DOHH2 (cell line): ENCODE measurements around the gene WIPF2.

Source experiments
- H3F3A ChIP-seq: fragments of 200-600 bp; sonication (generic), shearing (Covaris generic); 2 replicates; pipeline ENCODE4 v1.6.0; 2016; ENCODE audit warnings: antibody characterized with exemption, mild to moderate bottlenecking; ENCODE audit not compliant: control insufficient read depth, insufficient read depth
- H3K27ac ChIP-seq: fragments of 200-600 bp; sonication (generic); 2 replicates; pipeline ENCODE4 v1.5.1; 2014; ENCODE audit warnings: low read depth, mild to moderate bottlenecking, low read length, moderate library complexity
- H3K27me3 ChIP-seq: fragments of 200-600 bp; sonication (generic); 2 replicates; pipeline ENCODE4 v1.6.1; 2014; ENCODE audit warnings: mild to moderate bottlenecking, low read length, mixed read lengths; ENCODE audit not compliant: control insufficient read depth
- H3K36me3 ChIP-seq: fragments of 200-600 bp; sonication (generic); 2 replicates; pipeline ENCODE4 v1.6.1; 2014; ENCODE audit warnings: mild to moderate bottlenecking, low read length, moderate library complexity, mixed read lengths; ENCODE audit not compliant: control insufficient read depth
- H3K4me1 ChIP-seq: fragments of 200-600 bp; sonication (generic); 2 replicates; pipeline ENCODE4 v1.6.1; 2014; ENCODE audit warnings: mild to moderate bottlenecking, low read length, mixed read lengths; ENCODE audit not compliant: control insufficient read depth
- H3K4me2 ChIP-seq: fragments of 200-600 bp; sonication (generic); 2 replicates; pipeline ENCODE4 v1.6.0; 2014; ENCODE audit warnings: mild to moderate bottlenecking, low read length, moderate library complexity
- H3K4me3 ChIP-seq: fragments of 200-600 bp; sonication (generic); 2 replicates; pipeline ENCODE4 v1.5.1; 2014; ENCODE audit warnings: mild to moderate bottlenecking, low read length, mixed read lengths
- H3K79me2 ChIP-seq: fragments of 200-600 bp; sonication (generic); 2 replicates; pipeline ENCODE4 v1.6.1; 2014; ENCODE audit warnings: mild to moderate bottlenecking, low read length, mixed read lengths; ENCODE audit not compliant: control insufficient read depth
- H3K9me2 ChIP-seq: fragments of 200-600 bp; sonication (generic); replicated peaks from 2 replicates; pipeline ENCODE4 v1.6.1; 2014; ENCODE audit warnings: mild to moderate bottlenecking, low read length, mixed read lengths; ENCODE audit not compliant: control insufficient read depth
- H3K9me3 ChIP-seq: fragments of 200-600 bp; sonication (generic); 2 replicates; pipeline ENCODE4 v1.6.1; 2014; ENCODE audit warnings: antibody characterized with exemption, low read length, mixed read lengths; ENCODE audit not compliant: control insufficient read depth, insufficient read depth
- H4K20me1 ChIP-seq: fragments of 200-600 bp; sonication (generic); 2 replicates; pipeline ENCODE4 v1.6.0; 2014; ENCODE audit warnings: low read depth, mild to moderate bottlenecking, antibody characterized with exemption, low read length, moderate library complexity; ENCODE audit not compliant: control insufficient read depth, insufficient read depth
- EZH2phosphoT487 ChIP-seq: fragments of 200-600 bp; sonication (generic); IDR thresholded peaks from 2 replicates; pipeline ENCODE4 v1.6.1; 2017; ENCODE audit warnings: borderline replicate concordance, mild to moderate bottlenecking, antibody characterized with exemption, low read length, moderate library complexity, mixed read lengths
- TF ChIP-seq, protein P1 (sequence below): fragments of 200-600 bp; sonication (generic); IDR thresholded peaks from one replicate; pipeline ENCODE4 v1.5.1; 2014; ENCODE audit warnings: antibody characterized with exemption, mild to moderate bottlenecking, low read depth, low read length; ENCODE audit not compliant: poor library complexity, severe bottlenecking

WIPF2 gene

DNA sequence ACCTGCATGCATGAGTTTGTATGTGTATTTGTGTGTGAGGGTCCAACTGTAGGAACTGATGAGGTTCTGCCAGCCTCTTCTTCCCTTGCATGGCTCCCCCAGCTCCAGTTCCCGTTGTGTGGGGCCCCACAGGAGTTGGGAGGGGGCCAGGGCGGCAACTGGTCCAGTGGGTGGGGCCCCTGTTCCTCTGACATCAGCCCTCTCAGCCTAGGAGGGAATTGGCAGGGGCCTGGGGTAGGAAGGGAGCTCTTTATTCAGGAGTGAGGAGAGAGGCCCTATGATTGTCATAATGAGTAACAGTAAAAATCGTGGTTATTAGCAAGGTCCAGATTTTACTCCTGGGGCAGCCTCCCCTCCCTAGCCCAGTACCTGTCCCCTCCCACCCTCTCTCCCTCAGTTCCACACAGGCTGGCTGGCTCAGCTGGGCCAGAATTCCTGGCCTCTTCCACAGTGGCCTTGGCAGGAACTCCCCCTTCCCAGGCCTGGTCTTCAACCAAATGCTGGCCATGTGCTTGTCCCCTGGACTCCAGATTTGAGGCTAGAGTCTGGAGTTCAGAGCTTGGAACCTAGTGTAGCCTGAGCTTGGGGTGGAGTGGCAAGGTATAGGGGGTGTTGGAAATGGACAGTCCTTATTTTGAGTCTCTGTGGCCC lies 108.8 kb downstream of the WIPF2 start:
- Histone ChIP-seq H3K36me3 (peaks cover 14% of the 10 kb centered on the region), H3K9me2 (no peaks in the 10 kb centered on the region), H4K20me1 (peaks cover 35% of the 10 kb centered on the region), H3K4me3 (no peak overlapping the region), H3K4me1 (peaks cover 64% of the 10 kb centered on the region), H3K4me2 (no peak overlapping the region; the same call in 1 of the 2 replicates), H3K79me2 (peaks cover 70% of the 10 kb centered on the region), H3K27me3 (no peaks in the 10 kb centered on the region), H3K9me3 (no peaks in the 10 kb centered on the region), H3K27ac (no peak overlapping the region), H3F3A (no peaks in the 10 kb centered on the region)
- no peak for TF ChIP-seq EZH2phosphoT487
- TF ChIP-seq, protein P1, sequence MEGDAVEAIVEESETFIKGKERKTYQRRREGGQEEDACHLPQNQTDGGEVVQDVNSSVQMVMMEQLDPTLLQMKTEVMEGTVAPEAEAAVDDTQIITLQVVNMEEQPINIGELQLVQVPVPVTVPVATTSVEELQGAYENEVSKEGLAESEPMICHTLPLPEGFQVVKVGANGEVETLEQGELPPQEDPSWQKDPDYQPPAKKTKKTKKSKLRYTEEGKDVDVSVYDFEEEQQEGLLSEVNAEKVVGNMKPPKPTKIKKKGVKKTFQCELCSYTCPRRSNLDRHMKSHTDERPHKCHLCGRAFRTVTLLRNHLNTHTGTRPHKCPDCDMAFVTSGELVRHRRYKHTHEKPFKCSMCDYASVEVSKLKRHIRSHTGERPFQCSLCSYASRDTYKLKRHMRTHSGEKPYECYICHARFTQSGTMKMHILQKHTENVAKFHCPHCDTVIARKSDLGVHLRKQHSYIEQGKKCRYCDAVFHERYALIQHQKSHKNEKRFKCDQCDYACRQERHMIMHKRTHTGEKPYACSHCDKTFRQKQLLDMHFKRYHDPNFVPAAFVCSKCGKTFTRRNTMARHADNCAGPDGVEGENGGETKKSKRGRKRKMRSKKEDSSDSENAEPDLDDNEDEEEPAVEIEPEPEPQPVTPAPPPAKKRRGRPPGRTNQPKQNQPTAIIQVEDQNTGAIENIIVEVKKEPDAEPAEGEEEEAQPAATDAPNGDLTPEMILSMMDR = no peak

DNA sequence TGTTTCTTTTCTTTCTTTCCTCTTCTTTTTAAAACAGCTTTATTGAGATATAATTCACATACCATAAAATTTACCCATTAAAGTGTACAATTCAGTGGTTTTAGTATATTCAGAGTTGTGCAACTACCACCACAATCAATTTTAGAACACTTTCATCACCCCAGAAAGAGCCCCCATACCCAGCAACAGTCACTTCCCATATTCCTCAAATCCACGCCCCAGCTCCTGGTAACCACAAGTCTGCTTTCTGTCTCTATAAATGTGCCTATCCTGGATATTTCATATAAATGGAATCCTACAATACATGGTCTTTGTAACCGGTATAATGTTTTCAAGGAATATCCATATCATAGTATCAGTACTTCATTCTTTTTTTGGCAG lies 109.3 kb downstream of the WIPF2 start:
- Histone ChIP-seq H3K4me2 (no peak overlapping the region), H3F3A (no peaks in the 10 kb centered on the region), H3K36me3 (peaks cover 14% of the 10 kb centered on the region), H3K27ac (no peak overlapping the region), H3K4me3 (no peak overlapping the region), H4K20me1 (peaks cover 35% of the 10 kb centered on the region), H3K4me1 (peaks cover 59% of the 10 kb centered on the region), H3K27me3 (no peaks in the 10 kb centered on the region), H3K9me3 (no peaks in the 10 kb centered on the region), H3K9me2 (no peaks in the 10 kb centered on the region), H3K79me2 (peaks cover 65% of the 10 kb centered on the region)
- no peak for TF ChIP-seq EZH2phosphoT487
- TF ChIP-seq, protein P1 = no peak

DNA sequence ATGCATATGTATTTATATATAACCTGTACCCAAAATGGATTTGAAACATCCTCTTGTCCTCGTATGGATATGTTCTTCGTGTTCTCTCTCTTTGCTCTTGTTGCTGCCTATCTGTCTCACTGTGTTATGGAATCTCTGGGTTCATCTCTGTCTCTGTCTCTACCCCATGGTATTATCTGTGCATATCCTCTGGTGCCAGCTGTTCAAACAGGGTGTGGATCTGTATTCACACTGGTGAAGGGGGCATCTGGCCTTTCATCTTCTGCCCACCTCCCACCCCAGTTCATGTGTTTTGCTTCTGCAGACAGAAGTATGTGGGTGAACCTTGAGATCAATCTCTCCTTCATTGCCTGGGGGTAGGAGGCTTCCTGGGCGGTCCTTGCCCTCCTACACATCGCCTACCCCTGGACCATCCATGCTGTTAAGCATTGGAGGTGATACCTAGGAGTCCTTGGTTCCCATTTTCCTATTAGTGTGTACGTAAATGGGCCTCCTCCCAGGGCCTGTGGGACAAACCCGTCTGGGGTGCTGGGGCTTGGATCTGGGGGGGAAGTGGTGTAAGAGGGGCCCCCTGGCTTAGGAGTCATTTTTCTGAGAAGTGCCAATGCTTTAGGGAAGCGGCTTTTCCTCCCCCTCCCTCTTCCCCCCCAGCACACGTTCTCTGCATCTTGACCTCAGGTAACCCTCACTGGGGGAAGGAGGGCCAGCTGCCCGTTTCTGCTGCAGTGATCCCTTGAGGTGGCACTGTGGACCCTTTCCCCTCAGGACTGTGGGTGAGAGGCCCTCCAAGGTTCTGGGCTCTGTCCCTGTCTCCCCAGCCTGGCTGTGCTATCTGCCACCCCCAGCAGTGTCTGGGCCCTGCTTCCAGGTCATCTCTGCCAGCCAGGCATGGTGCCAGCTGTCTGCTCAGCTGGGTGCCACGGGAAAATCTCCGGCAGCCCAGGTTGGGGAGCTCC lies 111.0 kb downstream of the WIPF2 start:
- peaks cover 52% of the 10 kb centered on the region for H3K79me2 ChIP-seq
- H3K27ac ChIP-seq = no peak overlapping the region
- H3K4me3 ChIP-seq = no peak overlapping the region
- H3K27me3 ChIP-seq = no peaks in the 10 kb centered on the region
- no peaks in the 10 kb centered on the region for H3K9me3 ChIP-seq
- 0 out of 2 replicates have a peak overlapping the region, but pooled peaks have one; percentile 8 for H3K4me2 ChIP-seq
- H3F3A ChIP-seq = no peaks in the 10 kb centered on the region
- H3K4me1 ChIP-seq = peaks cover 47% of the 10 kb centered on the region
- H4K20me1 ChIP-seq = peaks cover 35% of the 10 kb centered on the region
- H3K36me3 ChIP-seq = peaks cover 14% of the 10 kb centered on the region
- TF ChIP-seq, protein P1 = no peak
- TF ChIP-seq EZH2phosphoT487 = no peak
- no peaks in the 10 kb centered on the region for H3K9me2 ChIP-seq
